Karpas-422 (cell line): ENCODE data around the gene RNF166. TPM values are rescaled to one million over a fixed set of nuclear protein-coding genes. Genes with fewer than 3 reads are reported as not detected.

Experiments
- DNase-seq: peaks from one replicate; pipeline ENCODE4 v3.0.0-alpha.2; 2015
- H2AFZ ChIP-seq: fragments of 200-600 bp; sonication (generic); 2 replicates; pipeline ENCODE4 v1.6.1; 2014; ENCODE audit warnings: antibody characterized with exemption, low read length, mixed read lengths
- H3K27ac ChIP-seq: fragments of 200-600 bp; sonication (generic); 2 replicates; pipeline ENCODE4 v1.5.1; 2014; ENCODE audit warnings: mild to moderate bottlenecking, low read length, moderate library complexity
- H3K27me3 ChIP-seq: fragments of 200-600 bp; sonication (generic); 2 replicates; pipeline ENCODE4 v1.6.1; 2014; ENCODE audit warnings: low read length, mixed read lengths
- H3K36me3 ChIP-seq: fragments of 200-600 bp; sonication (generic); 2 replicates; pipeline ENCODE4 v1.6.1; 2014; ENCODE audit warnings: low read length, mixed read lengths; ENCODE audit not compliant: insufficient read depth
- H3K4me1 ChIP-seq: fragments of 200-600 bp; sonication (generic); 2 replicates; pipeline ENCODE4 v1.6.1; 2014; ENCODE audit warnings: mild to moderate bottlenecking, low read length, mixed read lengths
- H3K4me2 ChIP-seq: fragments of 200-600 bp; sonication (generic); 2 replicates; pipeline ENCODE4 v1.6.1; 2014; ENCODE audit warnings: low read length, low read depth, mild to moderate bottlenecking; ENCODE audit not compliant: poor library complexity, severe bottlenecking
- H3K4me3 ChIP-seq: fragments of 200-600 bp; sonication (generic); 2 replicates; pipeline ENCODE4 v1.5.1; 2014; ENCODE audit warnings: mild to moderate bottlenecking, antibody characterized with exemption, low read length, mixed read lengths
- H3K79me2 ChIP-seq: fragments of 200-600 bp; sonication (generic); 2 replicates; pipeline ENCODE4 v1.6.1; 2014; ENCODE audit warnings: mild to moderate bottlenecking, low read length, mixed read lengths
- H3K9ac ChIP-seq: fragments of 200-600 bp; sonication (generic); 2 replicates; pipeline ENCODE4 v1.6.0; 2014; ENCODE audit warnings: low read length
- H3K9me2 ChIP-seq: fragments of 200-600 bp; sonication (generic), shearing (Covaris generic); replicated peaks from 2 replicates; pipeline ENCODE4 v1.6.0; 2014; ENCODE audit warnings: mild to moderate bottlenecking, low read length, moderate library complexity; ENCODE audit not compliant: insufficient read depth
- H3K9me3 ChIP-seq: fragments of 300-700, 200-600 bp; sonication (generic); 2 replicates; pipeline ENCODE4 v1.6.1; 2014; ENCODE audit warnings: low read length, mixed read lengths
- H4K20me1 ChIP-seq: fragments of 200-600 bp; sonication (generic); 2 replicates; pipeline ENCODE4 v1.6.1; 2014; ENCODE audit warnings: mild to moderate bottlenecking, antibody characterized with exemption, low read length, low read depth; ENCODE audit not compliant: insufficient read depth
- total RNA-seq: library from RNA; depleted of rRNA; stranded (reverse); fragments of >200 nt; shearing (Covaris generic); gene quantifications from 2 replicates; pipeline ENCODE4 v1.2.3, GENCODE V29; 2014; ENCODE audit warnings: low replicate concordance

The RNF166 gene
- total RNA-seq, 1 experiment from 2014 or later = 16.9 TPM

- no peak overlapping the region for H3K4me3 ChIP-seq
- no peak overlapping the region for H3K4me2 ChIP-seq
- H3K4me1 ChIP-seq = peaks cover 26% of the 10 kb centered on the region
- H3K27me3 ChIP-seq = no peaks in the 10 kb centered on the region
- H3K27ac ChIP-seq = no peak overlapping the region
- no peaks in the 10 kb centered on the region for H3K9me3 ChIP-seq
- H3K9me2 ChIP-seq = no peaks in the 10 kb centered on the region
- no peaks in the 10 kb centered on the region for H3K36me3 ChIP-seq
- H4K20me1 ChIP-seq = no peaks in the 10 kb centered on the region; the same call in 1 of the 2 replicates
- DNase-seq = no peak
- no peaks in the 10 kb centered on the region for H3K79me2 ChIP-seq
- H2AFZ ChIP-seq = no peak overlapping the region
- no peak overlapping the region for H3K9ac ChIP-seq
These were observed 35.2 kb upstream of the RNF166 start for GRCh38 chr16:88741368-88741767.

- H3K27ac ChIP-seq = no peak overlapping the region
- no peaks in the 10 kb centered on the region; the same call in 1 of the 2 replicates for H4K20me1 ChIP-seq
- no peak for DNase-seq
These were observed 34.5 kb upstream of the RNF166 start for GRCh38 chr16:88740727-88741055.

GRCh38 chr16:88739977-88740726, 33.9 kb upstream of the RNF166 start:
- Histone ChIP-seq H3K4me1 (peaks cover 15% of the 10 kb centered on the region), H3K4me3 (no peak overlapping the region), H2AFZ (no peak overlapping the region), H3K36me3 (no peaks in the 10 kb centered on the region), H3K4me2 (no peak overlapping the region), H4K20me1 (no peaks in the 10 kb centered on the region; the same call in 1 of the 2 replicates), H3K9me3 (no peaks in the 10 kb centered on the region), H3K27ac (no peak overlapping the region), H3K79me2 (no peaks in the 10 kb centered on the region), H3K27me3 (no peaks in the 10 kb centered on the region), H3K9ac (no peak overlapping the region), H3K9me2 (no peaks in the 10 kb centered on the region)
- DNase-seq = no peak

More at GRCh38 chr16:88740727-88741055, 34.5 kb upstream of the RNF166 start:
- no peak overlapping the region for H3K4me2 ChIP-seq
- no peaks in the 10 kb centered on the region for H3K9me2 ChIP-seq
- H3K4me3 ChIP-seq = no peak overlapping the region
- no peak overlapping the region for H2AFZ ChIP-seq
- H3K9me3 ChIP-seq = no peaks in the 10 kb centered on the region
- H3K36me3 ChIP-seq = no peaks in the 10 kb centered on the region
- no peaks in the 10 kb centered on the region for H3K79me2 ChIP-seq
- no peak overlapping the region for H3K9ac ChIP-seq
- H3K27me3 ChIP-seq = no peaks in the 10 kb centered on the region
- H3K4me1 ChIP-seq = peaks cover 21% of the 10 kb centered on the region

GRCh38 chr16:88739139-88739976, 33.1 kb upstream of the RNF166 start:
- Histone ChIP-seq H3K36me3 (no peaks in the 10 kb centered on the region), H3K4me3 (no peak overlapping the region)

GRCh38 chr16:88738151-88739084, 32.2 kb upstream of the RNF166 start:
- Histone ChIP-seq H3K4me2 (no peak overlapping the region), H3K9me2 (no peaks in the 10 kb centered on the region), H3K36me3 (no peaks in the 10 kb centered on the region), H3K9ac (no peak overlapping the region), H3K4me1 (peaks cover 10% of the 10 kb centered on the region), H2AFZ (no peak overlapping the region), H3K27ac (no peak overlapping the region), H3K79me2 (no peaks in the 10 kb centered on the region), H3K4me3 (no peak overlapping the region), H4K20me1 (no peaks in the 10 kb centered on the region), H3K9me3 (no peaks in the 10 kb centered on the region), H3K27me3 (no peaks in the 10 kb centered on the region)
- DNase-seq = no peak

More at GRCh38 chr16:88739139-88739976, 33.1 kb upstream of the RNF166 start:
- H4K20me1 ChIP-seq = no peaks in the 10 kb centered on the region; the same call in 1 of the 2 replicates
- no peaks in the 10 kb centered on the region for H3K9me3 ChIP-seq
- H2AFZ ChIP-seq = no peak overlapping the region
- peaks cover 10% of the 10 kb centered on the region for H3K4me1 ChIP-seq
- no peak overlapping the region for H3K4me2 ChIP-seq
- no peaks in the 10 kb centered on the region for H3K27me3 ChIP-seq
- H3K27ac ChIP-seq = no peak overlapping the region
- DNase-seq = no peak
- no peaks in the 10 kb centered on the region for H3K9me2 ChIP-seq
- no peak overlapping the region for H3K9ac ChIP-seq
- no peaks in the 10 kb centered on the region for H3K79me2 ChIP-seq

- Histone ChIP-seq H3K9ac (no peak overlapping the region), H3K27me3 (no peaks in the 10 kb centered on the region), H2AFZ (no peak overlapping the region), H3K9me2 (no peaks in the 10 kb centered on the region), H3K36me3 (no peaks in the 10 kb centered on the region), H3K4me2 (no peak overlapping the region), H3K27ac (no peak overlapping the region), H3K9me3 (no peaks in the 10 kb centered on the region), H3K79me2 (no peaks in the 10 kb centered on the region), H4K20me1 (no peaks in the 10 kb centered on the region), H3K4me3 (no peak overlapping the region), H3K4me1 (peaks cover 10% of the 10 kb centered on the region)
- DNase-seq = peak; percentile 92
These were observed 31.3 kb upstream of the RNF166 start for GRCh38 chr16:88737298-88738150.

DNA sequence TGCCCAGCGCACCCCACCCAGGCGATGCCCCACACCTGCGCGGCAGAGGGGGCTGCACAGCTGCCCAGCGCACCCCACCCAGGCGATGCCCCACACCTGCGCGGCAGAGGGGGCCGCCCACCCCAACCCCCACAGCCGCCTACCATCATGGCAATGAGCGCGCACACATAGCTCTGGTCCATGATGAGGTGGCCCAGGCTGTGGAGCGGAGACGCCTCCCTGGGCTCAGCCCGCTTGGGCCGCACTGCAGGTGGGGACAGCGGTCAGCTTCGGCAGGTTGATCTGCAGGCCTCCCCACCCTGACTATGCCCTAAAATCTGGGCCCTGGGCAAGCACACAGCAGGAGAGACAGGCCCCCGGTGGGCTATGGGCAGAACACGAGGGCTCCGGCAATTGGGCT, 30.3 kb upstream of the RNF166 start:
- no peak overlapping the region for H3K9ac ChIP-seq
- H3K79me2 ChIP-seq = no peaks in the 10 kb centered on the region
- no peaks in the 10 kb centered on the region for H3K36me3 ChIP-seq
- H3K27ac ChIP-seq = no peak overlapping the region
- no peaks in the 10 kb centered on the region for H3K9me3 ChIP-seq
- H3K9me2 ChIP-seq = no peaks in the 10 kb centered on the region
- no peaks in the 10 kb centered on the region for H3K27me3 ChIP-seq
- H3K4me1 ChIP-seq = peaks cover 10% of the 10 kb centered on the region
- no peak for DNase-seq
- no peaks in the 10 kb centered on the region for H4K20me1 ChIP-seq
- H2AFZ ChIP-seq = no peak overlapping the region
- H3K4me3 ChIP-seq = no peak overlapping the region
- H3K4me2 ChIP-seq = no peak overlapping the region
